ENCODE data around the gene PFKFB3. TPM values are rescaled to one million over a fixed set of nuclear protein-coding genes. Genes with fewer than 3 reads are reported as not detected.

Gene PFKFB3
- total and polyA plus RNA-seq, 2 of the 4 experiments (the other 2 are of a cell fraction) = 34.1 to 45.5 TPM

DNA sequence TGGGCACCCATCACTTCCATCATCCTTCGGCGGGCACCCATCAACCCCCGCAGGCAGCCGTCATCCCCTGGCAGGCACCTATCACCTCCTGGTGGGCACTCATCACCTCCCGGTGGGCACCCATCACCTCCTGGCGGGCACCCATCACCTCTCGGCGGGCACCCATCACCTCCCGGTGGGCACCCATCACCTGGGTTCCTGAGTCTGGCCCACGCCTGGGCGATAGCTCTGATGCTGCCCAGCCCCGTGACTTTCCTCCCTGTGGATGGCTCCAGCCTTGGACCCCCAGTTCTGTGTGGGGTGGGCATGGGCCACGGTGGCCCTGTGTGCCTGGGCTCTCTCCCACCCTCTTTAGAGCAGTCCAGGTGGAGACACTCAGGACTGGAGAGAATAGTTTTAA lies 29.0 kb downstream of the PFKFB3 start:
- Histone ChIP-seq H3K9me1 (ENCODE audit: insufficient read depth, low read length) (peaks cover 5% of the 10 kb centered on the region; the same call in 1 of the 2 replicates), H4K8ac (ENCODE audit: low read depth in 2 of 2, low read length in 2 of 2) (no peak overlapping the region), H3K36me3 (ENCODE audit: control insufficient read depth, insufficient read depth, low read length) (peaks cover 84% of the 10 kb centered on the region), H2BK15ac (ENCODE audit: low read depth, low read length) (no peak overlapping the region), H3K27ac (ENCODE audit: insufficient read depth, low read length) (no peak overlapping the region), H2BK5ac (ENCODE audit: low read depth, low read length, poor library complexity, severe bottlenecking) (no peak overlapping the region), H3K9me3 (ENCODE audit: control insufficient read depth, insufficient read depth, low read length) (no peaks in the 10 kb centered on the region), H3K4ac (ENCODE audit: low read depth, low read length) (no peak overlapping the region), H3K4me2 (ENCODE audit: low read depth, low read length) (no peak overlapping the region), H4K20me1 (ENCODE audit: insufficient read depth, low read length) (peaks cover 36% of the 10 kb centered on the region), H2BK20ac (ENCODE audit: low read depth, low read length) (no peak overlapping the region), H3K4me1 (ENCODE audit: control insufficient read depth, insufficient read depth, low read length) (no peaks in the 10 kb centered on the region), H3K9ac (ENCODE audit: low read depth, low read length) (no peak overlapping the region), H2BK120ac (ENCODE audit: low read depth, low read length) (no peak overlapping the region), H4K5ac (ENCODE audit: low read depth, low read length) (no peak overlapping the region), H3K79me1 (ENCODE audit: low read depth in 1 of 2, low read length in 2 of 2) (peaks cover 18 to 58% of the 10 kb centered on the region in 2 experiments; a peak in 3 of 4 replicates), H3K14ac (replicated peaks; ENCODE audit: low read depth, low read length) (no peak overlapping the region), H2AK9ac (replicated peaks; ENCODE audit: low read depth, low read length, poor library complexity) (no peak overlapping the region), H3K23ac (ENCODE audit: low read depth, low read length) (no peak overlapping the region), H3K18ac (ENCODE audit: low read depth, low read length) (no peak overlapping the region), H4K91ac (ENCODE audit: insufficient read depth, low read depth, low read length) (no peak overlapping the region), H2AFZ (replicated peaks; ENCODE audit: low read length, poor library complexity) (no peak overlapping the region), H2AK5ac (ENCODE audit: low read depth, low read length) (no peak overlapping the region), H3K56ac (ENCODE audit: extremely low read depth, insufficient read depth, low read length) (no peak overlapping the region), H3K27me3 (ENCODE audit: control insufficient read depth, insufficient read depth, low read length) (no peaks in the 10 kb centered on the region), H3K4me3 (ENCODE audit: insufficient read depth, low read depth, low read length) (no peak overlapping the region)
- ChIA-PET CTCF (no interaction called here), POLR2A (ENCODE audit: unreplicated experiment) (no interaction called here)
- in situ Hi-C loops (cut with MboI; ENCODE audit: low sequenced_read_pairs) (loop anchor here (25.0 kb wide), 1 partner anchor 506 kb away; no protein-coding TSS in a partner anchor), dilution Hi-C loops (cut with HindIII; ENCODE audit: low sequenced_read_pairs, unreplicated experiment) (no loop called here), intact Hi-C loops (cut with micrococcal nuclease) (no loop called here)
- DNase-seq (no peak), ATAC-seq (ENCODE audit: low read depth) (no peak)
- no TSS peak for BruUV-seq (replicated peaks)
- no peak for TF ChIP-seq CEBPB (IDR thresholded peaks at IDR 0.05; ENCODE audit: low read depth, low read length)
- no peak for TF ChIP-seq MAZ (IDR thresholded peaks at IDR 0.05; ENCODE audit: borderline replicate concordance, low read depth, low read length)
- no peak for TF ChIP-seq FOS (IDR thresholded peaks at IDR 0.05; ENCODE audit: low read depth, low read length)
- TF ChIP-seq MXI1 (IDR thresholded peaks at IDR 0.05; ENCODE audit: borderline replicate concordance, low read depth, low read length) = no peak
- TF ChIP-seq, protein P1, sequence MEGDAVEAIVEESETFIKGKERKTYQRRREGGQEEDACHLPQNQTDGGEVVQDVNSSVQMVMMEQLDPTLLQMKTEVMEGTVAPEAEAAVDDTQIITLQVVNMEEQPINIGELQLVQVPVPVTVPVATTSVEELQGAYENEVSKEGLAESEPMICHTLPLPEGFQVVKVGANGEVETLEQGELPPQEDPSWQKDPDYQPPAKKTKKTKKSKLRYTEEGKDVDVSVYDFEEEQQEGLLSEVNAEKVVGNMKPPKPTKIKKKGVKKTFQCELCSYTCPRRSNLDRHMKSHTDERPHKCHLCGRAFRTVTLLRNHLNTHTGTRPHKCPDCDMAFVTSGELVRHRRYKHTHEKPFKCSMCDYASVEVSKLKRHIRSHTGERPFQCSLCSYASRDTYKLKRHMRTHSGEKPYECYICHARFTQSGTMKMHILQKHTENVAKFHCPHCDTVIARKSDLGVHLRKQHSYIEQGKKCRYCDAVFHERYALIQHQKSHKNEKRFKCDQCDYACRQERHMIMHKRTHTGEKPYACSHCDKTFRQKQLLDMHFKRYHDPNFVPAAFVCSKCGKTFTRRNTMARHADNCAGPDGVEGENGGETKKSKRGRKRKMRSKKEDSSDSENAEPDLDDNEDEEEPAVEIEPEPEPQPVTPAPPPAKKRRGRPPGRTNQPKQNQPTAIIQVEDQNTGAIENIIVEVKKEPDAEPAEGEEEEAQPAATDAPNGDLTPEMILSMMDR (conservative IDR thresholded peaks at IDR 0.05; ENCODE audit: low read depth, low read length) = no peak
- no peak for TF ChIP-seq ELK1 (IDR thresholded peaks at IDR 0.05; ENCODE audit: borderline replicate concordance, low read depth, low read length)
- no peak for TF ChIP-seq RAD21 (IDR thresholded peaks at IDR 0.05; ENCODE audit: low read length)
- no peak for TF ChIP-seq RFX5 (IDR thresholded peaks at IDR 0.05; ENCODE audit: low read depth, low read length)
- no peak for TF ChIP-seq BHLHE40 (IDR thresholded peaks at IDR 0.05; ENCODE audit: low read depth, low read length)
- TF ChIP-seq USF2 (IDR thresholded peaks at IDR 0.05; ENCODE audit: low read depth, low read length) = no peak
- TF ChIP-seq RCOR1 (IDR thresholded peaks at IDR 0.05; ENCODE audit: insufficient replicate concordance, low read length) = no peak
- no peak for TF ChIP-seq SMC3 (IDR thresholded peaks at IDR 0.05; ENCODE audit: low read depth, low read length)
- no peak for TF ChIP-seq NFE2L2 (IDR thresholded peaks at IDR 0.05; ENCODE audit: low read depth, low read length)
- no peak for TF ChIP-seq CHD1 (IDR thresholded peaks at IDR 0.05; ENCODE audit: low read depth, low read length)
- no peak for TF ChIP-seq MAFK (IDR thresholded peaks at IDR 0.05; ENCODE audit: low read depth, low read length)
- no peak for TF ChIP-seq POLR2A (IDR thresholded peaks at IDR 0.05; ENCODE audit: low read depth, low read length)
- no CpG with 5 or more reads among the region's 13 CpGs for WGBS, 2 experiments (ENCODE audit: extremely low coverage in 2 of 2, insufficient read length in 1 of 2)
